Measurements from ENCODE around the gene SYNGAP1. TPM values are rescaled to one million over a fixed set of nuclear protein-coding genes. Genes with fewer than 3 reads are reported as not detected.
"Not testable (repeated sequence)": the region's sequence is repeated elsewhere in the genome, so short reads cannot be mapped to it uniquely, and the experiment has no call there.

Gene SYNGAP1
- polyA plus RNA-seq, 10 donors, result 15.5 to 32.0 (median 19.1) TPM

GRCh38 chr6:33399881-33400280, 20.0 kb upstream of the SYNGAP1 start:
- not testable (repeated sequence) for DNase-seq

GRCh38 chr6:33404884-33405283, 15.0 kb upstream of the SYNGAP1 start:
- DNase-seq, result no peak

GRCh38 chr6:33405386-33405940, 14.4 kb upstream of the SYNGAP1 start:
- no peak for DNase-seq

- no peak for DNase-seq
Observed at GRCh38 chr6:33406126-33406525, 13.7 kb upstream of the SYNGAP1 start.

GRCh38 chr6:33407132-33407718, 12.6 kb upstream of the SYNGAP1 start:
- peak in 1 of 3 donors; percentile 40 for DNase-seq

- peak; percentile 98 to 99 (median 98) for DNase-seq
Observed at GRCh38 chr6:33410050-33410710, 9.7 kb upstream of the SYNGAP1 start.

- DNase-seq, result peak in 1 of 3 donors; percentile 74
Observed at GRCh38 chr6:33410711-33411631, 8.9 kb upstream of the SYNGAP1 start, which contains the start of gene PHF1. Gene PHF1 (plus strand): TSS chr6:33411014. CDS start chr6:33412264, 1,250 bp downstream.

GRCh38 chr6:33411632-33412005, 8.2 kb upstream of the SYNGAP1 start:
- no peak for DNase-seq

- DNase-seq, result no peak
Observed at GRCh38 chr6:33412140-33413009, 7.5 kb upstream of the SYNGAP1 start.

GRCh38 chr6:33413241-33414120, 6.4 kb upstream of the SYNGAP1 start:
- no peak for DNase-seq

GRCh38 chr6:33414592-33415271, 5.1 kb upstream of the SYNGAP1 start:
- DNase-seq, result no peak

- DNase-seq, result no peak
Observed at GRCh38 chr6:33415831-33416230, 4.0 kb upstream of the SYNGAP1 start.

- DNase-seq, result no peak
Observed at GRCh38 chr6:33416386-33417127, 3.3 kb upstream of the SYNGAP1 start.

- DNase-seq, result peak in 1 of 3 donors; percentile 74
Observed at GRCh38 chr6:33417128-33417902, 2.5 kb upstream of the SYNGAP1 start.

GRCh38 chr6:33417903-33418689, 1.8 kb upstream of the SYNGAP1 start, which contains the start of gene CUTA:
Gene CUTA (minus strand): TSS chr6:33418107. CDS start chr6:33418000, 107 bp downstream.
- peak; percentile 100 for DNase-seq

- DNase-seq, result no peak
Observed at GRCh38 chr6:33418690-33419291, 1.1 kb upstream of the SYNGAP1 start.

Measured in muscle of back (tissue), 11 donors.